T-cell (primary cell): ENCODE data around the gene ITM2B. TPM values are rescaled to one million over a fixed set of nuclear protein-coding genes. Genes with fewer than 3 reads are reported as not detected.
"Not testable (repeated sequence)": the region's sequence is repeated elsewhere in the genome, so short reads cannot be mapped to it uniquely, and the experiment has no call there.

ENCODE experiments used
- ATAC-seq, 4 experiments: fragments of 200-7000 bp in 3 of 4; fragments of 150-1000 bp in 1 of 4; cut with Tn5 transposase; replicated peaks in 1 of 4; 1 replicate in 3 of 4; 2 replicates in 1 of 4; pipeline ENCODE4 v1.10.0; 2021; ENCODE audit warnings: moderate library complexity in 3 of 4, mild to moderate bottlenecking in 2 of 4, moderate number of reproducible peaks in 1 of 4
- CTCF ChIA-PET, 2 donors: fragments of 300-600 bp; sonication (Branson Sonifier 250); formaldehyde crosslinking; loops; one replicate each; lab custom pipeline; 2022; ENCODE audit warnings: antibody characterized with exemption in 2 of 2; lab: Charles Lee
- POLR2A ChIA-PET, 2 donors: fragments of 300-600 bp; sonication (Branson Sonifier 250); formaldehyde crosslinking; loops; one replicate each; lab custom pipeline; 2022; ENCODE audit warnings: antibody characterized with exemption in 2 of 2; lab: Charles Lee
- DNase-seq, 35 experiments: peaks; one replicate each; pipeline versions ENCODE4 v3.0.0 to v3.0.0-alpha.2; 2013 to 2023
- H3K27ac ChIP-seq: one replicate; pipeline ENCODE4 v1.5.1; 2013; ENCODE audit warnings: low read length
- H3K27me3 ChIP-seq, 2 experiments: replicated peaks in 1 of 2; 1 replicate in 1 of 2; 2 replicates in 1 of 2; pipeline versions ENCODE4 v1.6.1 to v1.7.0; 2013; ENCODE audit warnings: low read length in 1 of 2, mixed read lengths in 1 of 2; ENCODE audit not compliant: control insufficient read depth in 2 of 2, insufficient read depth in 2 of 2; ENCODE audit errors: extremely low read depth in 1 of 2
- H3K36me3 ChIP-seq, 2 donors: 1 replicate in 1 of 2; 2 replicates in 1 of 2; pipeline versions ENCODE4 v1.6.1 to v1.7.0; 2013; ENCODE audit warnings: low read length in 1 of 2; ENCODE audit not compliant: control insufficient read depth in 2 of 2, insufficient read depth in 1 of 2; ENCODE audit errors: extremely low read depth in 1 of 2
- H3K4me1 ChIP-seq, 2 experiments: 1 replicate in 1 of 2; 2 replicates in 1 of 2; pipeline versions ENCODE4 v1.6.1 to v1.7.0; 2013; ENCODE audit warnings: low read length in 2 of 2, mixed read lengths in 1 of 2; ENCODE audit not compliant: insufficient read depth in 2 of 2, control insufficient read depth in 1 of 2; ENCODE audit errors: extremely low read depth in 1 of 2
- H3K4me3 ChIP-seq, 2 donors: 1 replicate in 1 of 2; 2 replicates in 1 of 2; pipeline versions ENCODE4 v1.5.1 to v1.7.0; 2013; ENCODE audit warnings: mild to moderate bottlenecking in 2 of 2, low read length in 1 of 2, moderate library complexity in 1 of 2; ENCODE audit not compliant: control insufficient read depth in 1 of 2; ENCODE audit errors: extremely low read depth in 1 of 2
- H3K9me3 ChIP-seq: 2 replicates; pipeline ENCODE4 v1.7.0; 2013
- H3K27ac Mint-ChIP-seq, 2 donors: one replicate each; pipeline ENCODE4 v1.8.0; 2020 to 2021; ENCODE audit warnings: mild to moderate bottlenecking in 2 of 2, mixed read lengths in 2 of 2
- H3K27me3 Mint-ChIP-seq, 2 donors: one replicate each; pipeline ENCODE4 v1.8.0; 2021 to 2022; ENCODE audit warnings: mixed read lengths in 2 of 2
- H3K36me3 Mint-ChIP-seq: one replicate; pipeline ENCODE4 v1.8.0; 2021; ENCODE audit warnings: mixed read lengths
- H3K4me1 Mint-ChIP-seq, 3 donors: one replicate each; pipeline ENCODE4 v1.8.0; 2020 to 2022; ENCODE audit warnings: mixed read lengths in 3 of 3, mild to moderate bottlenecking in 1 of 3
- H3K4me3 Mint-ChIP-seq, 3 donors: one replicate each; pipeline ENCODE4 v1.8.0; 2020 to 2022; ENCODE audit warnings: mild to moderate bottlenecking in 3 of 3, mixed read lengths in 3 of 3, moderate library complexity in 3 of 3
- H3K9me3 Mint-ChIP-seq, 3 donors: one replicate each; pipeline ENCODE4 v1.8.0; 2020 to 2022; ENCODE audit warnings: mixed read lengths in 3 of 3
- WGBS: methylation state at CpG from one replicate; pipeline ENCODE4 v1.1.5; 2013; ENCODE audit warnings: missing lambda C conversion rate; ENCODE audit not compliant: insufficient coverage; 5-methylcytosine and 5-hydroxymethylcytosine counted together
- total RNA-seq, 35 experiments: library from RNA in 6 of 35; stranded (reverse) in 6 of 35; fragments of 120-200 nt in 1 of 35; gene quantifications; one replicate each; pipeline versions ENCODE4 v1.2.1 to v1.2.4 and lab custom pipeline; 2013 to 2026

The ITM2B gene
- total RNA-seq, 5 donors from 2014 or later (not counting 1 experiment from before 2014, with no cell fraction given) = 347 to 539 (median 452) TPM

GRCh38 chr13:48235341-48236135, 2.5 kb downstream of the ITM2B start:
- no peak for ATAC-seq
- Mint-ChIP-seq H3K36me3 (peaks cover 35% of the 10 kb centered on the region), H3K27ac (peak overlapping the region; percentile 86 to 88), H3K4me3 (peak overlapping the region; percentile 88 to 96 (median 95)), H3K9me3 (no peaks in the 10 kb centered on the region), H3K27me3 (no peaks in the 10 kb centered on the region), H3K4me1 (peaks cover 62 to 71% (median 67%) of the 10 kb centered on the region in 3 donors)
- Histone ChIP-seq H3K4me3 (peak overlapping the region; percentile 26 to 82), H3K27ac (peak overlapping the region; percentile 85), H3K36me3 (peaks cover 0 to 20% of the 10 kb centered on the region in 2 donors), H3K4me1 (peaks cover 31 to 38% of the 10 kb centered on the region in 2 experiments), H3K9me3 (no peaks in the 10 kb centered on the region), H3K27me3 (no peaks in the 10 kb centered on the region)
- POLR2A ChIA-PET = interaction anchor here in 1 of 2 donors (0.7 to 2.0 kb wide), 4 partner anchors 16 to 80 kb away, joined by 3 to 8 read pairs (median 4); partner anchors contain the start of gene RB1
- CTCF ChIA-PET = interaction anchor here (0.6 to 2.5 kb wide), 10 partner anchors 13 to 197 kb away, joined by 3 to 28 read pairs (median 3); no protein-coding TSS in a partner anchor
- peak in 1 of 35 experiments; percentile 47 for DNase-seq
- 54% methylated on average over 3 of the region's 7 CpGs for WGBS

- ChIA-PET POLR2A (interaction anchor here (0.5 to 2.0 kb wide), 7 partner anchors 16 to 414 kb away, joined by 3 to 15 read pairs (median 3); no protein-coding TSS in a partner anchor), CTCF (interaction anchor here in 1 of 2 donors (0.6 to 2.5 kb wide), 5 partner anchors 51 to 130 kb away, joined by 3 to 28 read pairs (median 9); no protein-coding TSS in a partner anchor)
- Histone ChIP-seq H3K9me3 (no peaks in the 10 kb centered on the region), H3K4me1 (peaks cover 35 to 45% of the 10 kb centered on the region in 2 experiments), H3K27ac (peak overlapping the region; percentile 85), H3K4me3 (peak overlapping the region; percentile 33 to 82), H3K36me3 (peaks cover 0 to 24% of the 10 kb centered on the region in 2 donors), H3K27me3 (no peaks in the 10 kb centered on the region)
- peaks cover 63 to 73% (median 69%) of the 10 kb centered on the region in 3 donors for H3K4me1 Mint-ChIP-seq
- peak in 1 of 35 experiments; percentile 32 for DNase-seq
- no peaks in the 10 kb centered on the region for H3K27me3 Mint-ChIP-seq
- H3K4me3 Mint-ChIP-seq = peak overlapping the region; percentile 88 to 96 (median 95)
- ATAC-seq = no peak
- no peaks in the 10 kb centered on the region for H3K9me3 Mint-ChIP-seq
- WGBS = no CpG with 5 or more reads among the region's 3 CpGs
- H3K27ac Mint-ChIP-seq = peak overlapping the region; percentile 44 to 78
- peaks cover 41% of the 10 kb centered on the region for H3K36me3 Mint-ChIP-seq
These were observed 3.7 kb downstream of the ITM2B start for GRCh38 chr13:48236528-48237353.

GRCh38 chr13:48239369-48239768, 6.4 kb downstream of the ITM2B start:
- not testable (repeated sequence) for H3K9me3 ChIP-seq, H3K27ac ChIP-seq, H3K27me3 Mint-ChIP-seq, ATAC-seq, H3K27me3 ChIP-seq, DNase-seq, H3K4me3 ChIP-seq, H3K9me3 Mint-ChIP-seq
- peaks cover 52% of the 10 kb centered on the region for H3K36me3 Mint-ChIP-seq
- ChIA-PET POLR2A (interaction anchor here in 1 of 2 donors (1.2 kb wide), 1 partner anchor 18 kb away, joined by 5 read pairs; no protein-coding TSS in a partner anchor), CTCF (interaction anchor here in 1 of 2 donors (0.6 to 2.4 kb wide), 4 partner anchors 9 to 202 kb away, joined by 3 to 12 read pairs (median 3); partner anchors contain the start of gene NUDT15)
- H3K4me1 ChIP-seq = peaks cover 29 to 42% of the 10 kb centered on the region in 2 experiments
- peaks cover 0 to 24% of the 10 kb centered on the region in 2 donors for H3K36me3 ChIP-seq
- peak overlapping the region; percentile 25 to 47 (median 28) for H3K4me3 Mint-ChIP-seq
- whole genome bisulfite sequencing = 93% methylated on average over 6 of the region's 6 CpGs
- H3K27ac Mint-ChIP-seq = peak overlapping the region in 1 of 2 donors; percentile 31
- peaks cover 81 to 83% (median 82%) of the 10 kb centered on the region in 3 donors for H3K4me1 Mint-ChIP-seq

GRCh38 chr13:48241651-48242050, 8.6 kb downstream of the ITM2B start:
- Histone ChIP-seq H3K27ac (no peak overlapping the region), H3K4me1 (peaks cover 23 to 32% of the 10 kb centered on the region in 2 experiments), H3K36me3 (peaks cover 0 to 16% of the 10 kb centered on the region in 2 donors), H3K9me3 (no peaks in the 10 kb centered on the region), H3K4me3 (no peak overlapping the region), H3K27me3 (no peaks in the 10 kb centered on the region)
- no peaks in the 10 kb centered on the region for H3K27me3 Mint-ChIP-seq
- no peak overlapping the region for H3K27ac Mint-ChIP-seq
- H3K4me1 Mint-ChIP-seq = peaks cover 82 to 85% (median 83%) of the 10 kb centered on the region in 3 donors
- POLR2A ChIA-PET = interaction anchor here in 1 of 2 donors (1.0 to 1.5 kb wide), 3 partner anchors 57 to 110 kb away, joined by 3 to 4 read pairs (median 3); no protein-coding TSS in a partner anchor
- CTCF ChIA-PET = interaction anchor here in 1 of 2 donors (1.0 to 1.5 kb wide), 2 partner anchors 10 to 339 kb away, joined by 3 to 4 read pairs; no protein-coding TSS in a partner anchor
- peaks cover 43% of the 10 kb centered on the region for H3K36me3 Mint-ChIP-seq
- H3K4me3 Mint-ChIP-seq = peak overlapping the region in 2 of 3 donors; percentile 22 to 58
- no peaks in the 10 kb centered on the region for H3K9me3 Mint-ChIP-seq
- no CpG with 5 or more reads among the region's 4 CpGs for WGBS
- ATAC-seq (no peak), DNase-seq (no peak)

GRCh38 chr13:48242677-48243076, 9.7 kb downstream of the ITM2B start:
- CTCF ChIA-PET = interaction anchor here (0.5 to 0.6 kb wide), 2 partner anchors 20 to 177 kb away, joined by 3 read pairs; no protein-coding TSS in a partner anchor
- H3K36me3 Mint-ChIP-seq = peaks cover 33% of the 10 kb centered on the region

More at GRCh38 chr13:48242677-48243076, 9.7 kb downstream of the ITM2B start:
- H3K4me3 ChIP-seq = no peak overlapping the region
- H3K27me3 Mint-ChIP-seq = no peaks in the 10 kb centered on the region
- no peaks in the 10 kb centered on the region for H3K9me3 Mint-ChIP-seq
- no peaks in the 10 kb centered on the region for H3K9me3 ChIP-seq
- peaks cover 0 to 16% of the 10 kb centered on the region in 2 donors for H3K36me3 ChIP-seq
- H3K27me3 ChIP-seq = no peaks in the 10 kb centered on the region
- peak overlapping the region in 1 of 2 donors; percentile 84 for H3K27ac Mint-ChIP-seq
- no peak for DNase-seq
- no peak overlapping the region for H3K27ac ChIP-seq
- ATAC-seq = no peak
- peaks cover 20 to 22% of the 10 kb centered on the region in 2 experiments for H3K4me1 ChIP-seq
- no CpG with 5 or more reads among the region's 1 CpG for WGBS
- POLR2A ChIA-PET = interaction anchor here (0.6 to 1.5 kb wide), 6 partner anchors 9 to 86 kb away, joined by 3 to 6 read pairs (median 4); partner anchors contain the start of gene ITM2B (in 1 of the 2)
- H3K4me1 Mint-ChIP-seq = peaks cover 73 to 79% (median 78%) of the 10 kb centered on the region in 3 donors
- peak overlapping the region; percentile 18 to 51 (median 22) for H3K4me3 Mint-ChIP-seq
